Measurements from ENCODE around the gene SUV39H1.
A peak's percentile ranks its signal among the peaks of the same experiment; 100 is the strongest.
"Not testable (repeated sequence)": the region's sequence is repeated elsewhere in the genome, so short reads cannot be mapped to it uniquely, and the experiment has no call there.

The SUV39H1 gene

GRCh38 chrX:48696301-48696908, at the start of gene SUV39H1:
TSS of gene SUV39H1 (plus strand) at chrX:48696734. CDS start at chrX:48696785, 51 bp downstream.
- peak; percentile 75 for DNase-seq (ENCODE audit: low read depth)

GRCh38 chrX:48648336-48648751, 48.2 kb upstream of the SUV39H1 start:
- DNase-seq (ENCODE audit: low read depth) = peak; percentile 25

GRCh38 chrX:48649102-48649501, 47.4 kb upstream of the SUV39H1 start:
- DNase-seq (ENCODE audit: low read depth) = no peak

GRCh38 chrX:48652055-48652579, 44.4 kb upstream of the SUV39H1 start:
- DNase-seq (ENCODE audit: low read depth) = not testable (repeated sequence)

- DNase-seq (ENCODE audit: low read depth) = not testable (repeated sequence)
Observed at GRCh38 chrX:48654746-48655145, 41.8 kb upstream of the SUV39H1 start.

- not testable (repeated sequence) for DNase-seq (ENCODE audit: low read depth)
Observed at GRCh38 chrX:48659686-48660085, 36.8 kb upstream of the SUV39H1 start.

GRCh38 chrX:48663241-48663640, 33.3 kb upstream of the SUV39H1 start:
- no peak for DNase-seq (ENCODE audit: low read depth)

- no peak for DNase-seq (ENCODE audit: low read depth)
Observed at GRCh38 chrX:48664156-48664555, 32.4 kb upstream of the SUV39H1 start.

- DNase-seq (ENCODE audit: low read depth) = no peak
Observed at GRCh38 chrX:48665991-48666390, 30.5 kb upstream of the SUV39H1 start.

- DNase-seq (ENCODE audit: low read depth) = no peak
Observed at GRCh38 chrX:48666649-48667048, 29.9 kb upstream of the SUV39H1 start.

GRCh38 chrX:48667509-48667908, 29.0 kb upstream of the SUV39H1 start:
- DNase-seq (ENCODE audit: low read depth) = no peak

- DNase-seq (ENCODE audit: low read depth) = not testable (repeated sequence)
Observed at GRCh38 chrX:48668187-48668586, 28.3 kb upstream of the SUV39H1 start.

- peak; percentile 87 for DNase-seq (ENCODE audit: low read depth)
Observed at GRCh38 chrX:48676106-48676892, 20.2 kb upstream of the SUV39H1 start.

GRCh38 chrX:48676893-48677270, 19.7 kb upstream of the SUV39H1 start:
- no peak for DNase-seq (ENCODE audit: low read depth)

GRCh38 chrX:48677516-48677915, 19.0 kb upstream of the SUV39H1 start:
- DNase-seq (ENCODE audit: low read depth) = no peak

GRCh38 chrX:48680467-48680866, 16.1 kb upstream of the SUV39H1 start:
- not testable (repeated sequence) for DNase-seq (ENCODE audit: low read depth)

GRCh38 chrX:48680925-48681324, 15.6 kb upstream of the SUV39H1 start:
- DNase-seq (ENCODE audit: low read depth) = not testable (repeated sequence)

GRCh38 chrX:48681539-48682183, 14.9 kb upstream of the SUV39H1 start:
- DNase-seq (ENCODE audit: low read depth) = no peak

- not testable (repeated sequence) for DNase-seq (ENCODE audit: low read depth)
Observed at GRCh38 chrX:48682795-48683194, 13.7 kb upstream of the SUV39H1 start.

GRCh38 chrX:48683411-48683982, 13.0 kb upstream of the SUV39H1 start, which contains the start of gene WAS:
TSS of gene WAS (plus strand) at chrX:48683799. CDS start at chrX:48683854, 55 bp downstream.
- DNase-seq (ENCODE audit: low read depth) = no peak

- no peak for DNase-seq (ENCODE audit: low read depth)
Observed at GRCh38 chrX:48684134-48684533, 12.4 kb upstream of the SUV39H1 start.

GRCh38 chrX:48685416-48685815, 11.1 kb upstream of the SUV39H1 start:
- DNase-seq (ENCODE audit: low read depth) = no peak

Data from CMK (cell line).